ENCODE measurements around the gene ZFP90.

ZFP90 gene

DNA sequence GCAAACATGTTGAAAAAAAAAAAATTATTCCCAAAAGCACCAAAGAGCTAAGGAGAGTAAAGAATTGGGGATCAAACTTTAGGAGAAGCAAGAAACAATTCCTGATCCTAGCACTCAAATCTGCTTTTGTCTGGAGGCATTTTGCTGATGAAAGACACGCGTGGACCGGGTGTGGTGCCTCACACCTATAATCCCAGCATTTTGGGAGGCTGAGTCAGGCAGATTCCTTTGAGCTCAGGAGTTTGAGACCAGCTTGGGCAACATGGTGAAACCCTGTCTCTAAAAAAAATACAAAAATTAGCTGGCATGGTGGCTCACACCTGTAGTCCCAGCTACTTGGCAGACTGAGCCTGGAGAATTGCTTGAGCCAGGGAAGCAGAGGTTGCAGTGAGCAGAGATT is 35.4 kb downstream of the ZFP90 start:
- TF ChIP-seq CTCF (IDR thresholded peaks at IDR 0.05; ENCODE audit: low read depth, low read length) = no peak
- Histone ChIP-seq H3K27me3 (ENCODE audit: insufficient read depth, low read depth, severe bottlenecking) (no peaks in the 10 kb centered on the region), H3K9me3 (ENCODE audit: severe bottlenecking) (peaks cover 21% of the 10 kb centered on the region), H3K27ac (no peak overlapping the region), H3K4me3 (ENCODE audit: low read depth, low read length) (no peak overlapping the region), H3K36me3 (peaks cover 2% of the 10 kb centered on the region; the same call in 1 of the 2 replicates)
- DNase-seq = no peak

GRCh38 chr16:68575082-68575481 is 36.0 kb downstream of the ZFP90 start:
- Histone ChIP-seq H3K4me3 (ENCODE audit: low read depth, low read length) (no peak overlapping the region), H3K27me3 (ENCODE audit: insufficient read depth, low read depth, severe bottlenecking) (no peaks in the 10 kb centered on the region), H3K36me3 (peaks cover 5% of the 10 kb centered on the region; the same call in 1 of the 2 replicates), H3K27ac (no peak overlapping the region), H3K9me3 (ENCODE audit: severe bottlenecking) (peaks cover 21% of the 10 kb centered on the region)
- TF ChIP-seq CTCF (IDR thresholded peaks at IDR 0.05; ENCODE audit: low read depth, low read length) = no peak
- DNase-seq = no peak

DNA sequence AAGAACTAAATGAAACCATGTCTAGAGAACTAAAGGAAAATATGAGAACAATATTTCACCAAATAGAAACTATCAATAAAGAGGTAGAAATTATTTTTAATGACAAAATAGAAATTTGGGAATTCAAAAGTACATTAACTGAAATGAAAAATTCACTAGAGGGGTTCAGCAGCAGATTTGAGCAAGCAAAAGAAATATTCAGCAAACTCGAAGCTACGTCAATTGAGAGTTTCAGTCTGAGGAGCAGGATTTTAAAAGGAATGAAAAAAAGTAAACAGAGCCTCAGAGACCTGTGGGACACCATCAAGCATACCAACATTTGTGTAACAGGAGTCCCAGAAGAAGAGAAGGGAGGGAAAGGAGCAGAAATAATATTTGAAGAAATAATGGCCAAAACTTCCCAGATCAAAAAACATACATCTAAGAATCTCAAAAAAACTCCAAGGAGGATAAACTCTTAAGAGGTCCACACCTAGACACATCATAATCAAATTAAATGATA is 38.3 kb downstream of the ZFP90 start:
- H3K27me3 ChIP-seq (ENCODE audit: insufficient read depth, low read depth, severe bottlenecking) = no peaks in the 10 kb centered on the region
- no peak for DNase-seq
- no peak for TF ChIP-seq CTCF (IDR thresholded peaks at IDR 0.05; ENCODE audit: low read depth, low read length)
- H3K36me3 ChIP-seq = peaks cover 5% of the 10 kb centered on the region; the same call in 1 of the 2 replicates
- H3K9me3 ChIP-seq (ENCODE audit: severe bottlenecking) = peaks cover 21% of the 10 kb centered on the region
- no peak overlapping the region for H3K27ac ChIP-seq
- no peak overlapping the region for H3K4me3 ChIP-seq (ENCODE audit: low read depth, low read length)

DNA sequence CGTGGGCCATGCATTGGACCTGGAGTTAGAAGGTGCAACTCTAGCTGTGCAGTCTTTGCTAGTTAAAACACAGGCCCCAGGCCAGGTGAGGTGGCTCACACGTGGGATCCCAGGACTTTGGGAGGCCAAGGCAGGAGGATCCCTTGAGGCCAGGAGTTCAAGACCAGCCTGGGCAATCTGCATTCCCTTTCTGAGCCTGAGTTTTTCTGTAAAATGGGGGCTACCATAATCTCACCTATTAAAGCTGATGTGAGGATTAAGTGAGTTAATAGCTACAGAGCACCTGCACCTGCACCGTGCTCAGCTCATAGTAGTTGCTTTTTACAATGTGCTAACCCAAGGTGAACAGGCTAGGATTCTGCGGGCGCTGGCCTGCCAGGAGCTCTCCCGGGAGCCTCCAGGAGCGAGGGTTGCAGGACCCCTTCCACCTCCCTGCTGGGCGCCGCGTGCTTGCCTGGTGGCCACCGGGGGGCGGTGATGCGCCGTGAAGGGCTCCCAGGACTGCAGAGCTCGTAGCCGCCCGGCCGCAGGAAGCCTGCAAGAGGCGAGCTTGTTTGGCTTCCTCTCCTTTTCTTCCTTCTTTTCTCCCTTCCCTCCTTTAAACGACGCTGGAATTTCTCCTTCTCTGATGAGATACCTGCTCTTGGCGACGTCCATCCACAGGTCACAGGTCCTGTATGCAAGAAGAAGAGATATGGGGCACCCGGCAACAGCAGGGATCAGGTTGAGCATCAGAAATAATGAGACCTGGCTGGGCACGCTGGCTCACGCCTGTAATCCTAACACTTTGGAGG is 51.3 kb downstream of the ZFP90 start:
- peak; percentile 82 for DNase-seq
- TF ChIP-seq CTCF (IDR thresholded peaks at IDR 0.05; ENCODE audit: low read depth, low read length) = peak; percentile 91
- Histone ChIP-seq H3K27ac (0 out of 2 replicates have a peak overlapping the region, but pooled peaks have one; percentile 12), H3K4me3 (ENCODE audit: low read depth, low read length) (peak overlapping the region; percentile 18; the same call in 1 of the 2 replicates), H3K36me3 (no peaks in the 10 kb centered on the region), H3K9me3 (ENCODE audit: severe bottlenecking) (no peaks in the 10 kb centered on the region), H3K27me3 (ENCODE audit: insufficient read depth, low read depth, severe bottlenecking) (no peaks in the 10 kb centered on the region)

- Histone ChIP-seq H3K27ac (no peak overlapping the region), H3K9me3 (ENCODE audit: severe bottlenecking) (no peaks in the 10 kb centered on the region), H3K36me3 (no peaks in the 10 kb centered on the region), H3K4me3 (ENCODE audit: low read depth, low read length) (no peak overlapping the region), H3K27me3 (ENCODE audit: insufficient read depth, low read depth, severe bottlenecking) (no peaks in the 10 kb centered on the region)
- no peak for TF ChIP-seq CTCF (IDR thresholded peaks at IDR 0.05; ENCODE audit: low read depth, low read length)
- no peak for DNase-seq
Observed at GRCh38 chr16:68592466-68593337, 53.6 kb downstream of the ZFP90 start.

All from WERI-Rb-1 (cell line).